Vagina (tissue), 2 donors: ENCODE results near the gene RRP12.

Experiments
- POLR2A ChIP-seq, 2 donors: fragments of 450-650 bp; IDR thresholded peaks; one replicate each; pipeline ENCODE4 v1.6.1; 2017; ENCODE audit warnings: antibody characterized with exemption in 2 of 2, mild to moderate bottlenecking in 2 of 2, moderate library complexity in 2 of 2
- TF ChIP-seq, protein P1 (sequence below), 3 experiments: fragments of 450-650 bp in 2 of 3; fragments of 200-600 bp in 1 of 3; sonication (generic) in 1 of 3; IDR thresholded peaks; one replicate each; pipeline ENCODE4 v1.5.1; 2017 to 2019; ENCODE audit warnings: antibody characterized with exemption in 3 of 3, mild to moderate bottlenecking in 2 of 3, moderate library complexity in 2 of 3

GRCh38 chr10:97336006-97336405, 65.1 kb downstream of the RRP12 start:
- TF ChIP-seq, protein P1, sequence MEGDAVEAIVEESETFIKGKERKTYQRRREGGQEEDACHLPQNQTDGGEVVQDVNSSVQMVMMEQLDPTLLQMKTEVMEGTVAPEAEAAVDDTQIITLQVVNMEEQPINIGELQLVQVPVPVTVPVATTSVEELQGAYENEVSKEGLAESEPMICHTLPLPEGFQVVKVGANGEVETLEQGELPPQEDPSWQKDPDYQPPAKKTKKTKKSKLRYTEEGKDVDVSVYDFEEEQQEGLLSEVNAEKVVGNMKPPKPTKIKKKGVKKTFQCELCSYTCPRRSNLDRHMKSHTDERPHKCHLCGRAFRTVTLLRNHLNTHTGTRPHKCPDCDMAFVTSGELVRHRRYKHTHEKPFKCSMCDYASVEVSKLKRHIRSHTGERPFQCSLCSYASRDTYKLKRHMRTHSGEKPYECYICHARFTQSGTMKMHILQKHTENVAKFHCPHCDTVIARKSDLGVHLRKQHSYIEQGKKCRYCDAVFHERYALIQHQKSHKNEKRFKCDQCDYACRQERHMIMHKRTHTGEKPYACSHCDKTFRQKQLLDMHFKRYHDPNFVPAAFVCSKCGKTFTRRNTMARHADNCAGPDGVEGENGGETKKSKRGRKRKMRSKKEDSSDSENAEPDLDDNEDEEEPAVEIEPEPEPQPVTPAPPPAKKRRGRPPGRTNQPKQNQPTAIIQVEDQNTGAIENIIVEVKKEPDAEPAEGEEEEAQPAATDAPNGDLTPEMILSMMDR (IDR thresholded peaks at IDR 0.05): no peak
- TF ChIP-seq POLR2A (IDR thresholded peaks at IDR 0.05): no peak
